Measurements from ENCODE around the gene STAM.
"Not testable (repeated sequence)": the region's sequence is repeated elsewhere in the genome, so short reads cannot be mapped to it uniquely, and the experiment has no call there.

STAM gene
- total RNA-seq = 188 reads per million, percentile 92 among the genes with 10 or more reads in this experiment

- DNase-seq = peak; percentile 90
Measured at GRCh38 chr10:17643755-17644484, at the start of gene STAM. TSS of gene STAM (plus strand) at chr10:17644151. CDS start at chr10:17644340, 189 bp downstream.

GRCh38 chr10:17597386-17597785 lies 46.6 kb upstream of the STAM start:
- no peak for DNase-seq

GRCh38 chr10:17599089-17599488 lies 44.9 kb upstream of the STAM start:
- DNase-seq = no peak

GRCh38 chr10:17605936-17606335 lies 38.0 kb upstream of the STAM start:
- DNase-seq = no peak

GRCh38 chr10:17606547-17607040 lies 37.4 kb upstream of the STAM start:
- no peak for DNase-seq

GRCh38 chr10:17607060-17607459 lies 36.9 kb upstream of the STAM start:
- DNase-seq = no peak

GRCh38 chr10:17607603-17608332 lies 36.2 kb upstream of the STAM start:
- peak; percentile 12 for DNase-seq

GRCh38 chr10:17609523-17610079 lies 34.4 kb upstream of the STAM start:
- no peak for DNase-seq

GRCh38 chr10:17616403-17617030 lies 27.4 kb upstream of the STAM start:
- peak; percentile 12 for DNase-seq

GRCh38 chr10:17617031-17617911 lies 26.7 kb upstream of the STAM start, which contains the start of gene HACD1:
TSS of gene HACD1 (minus strand) at chr10:17617374. CDS start at chr10:17617339, 35 bp downstream.
- peak; percentile 43 for DNase-seq

- no peak for DNase-seq
Measured at GRCh38 chr10:17622061-17622460, 21.9 kb upstream of the STAM start.

GRCh38 chr10:17624996-17625395 lies 19.0 kb upstream of the STAM start:
- no peak for DNase-seq

GRCh38 chr10:17626656-17627055 lies 17.3 kb upstream of the STAM start:
- no peak for DNase-seq

GRCh38 chr10:17632590-17632989 lies 11.4 kb upstream of the STAM start:
- DNase-seq = not testable (repeated sequence)

- DNase-seq = no peak
Measured at GRCh38 chr10:17633353-17633752, 10.6 kb upstream of the STAM start.

- no peak for DNase-seq
Measured at GRCh38 chr10:17637869-17638268, 6.1 kb upstream of the STAM start.

GRCh38 chr10:17640331-17640816 lies 3.6 kb upstream of the STAM start:
- no peak for DNase-seq

GRCh38 chr10:17643339-17643754 lies 604 bp upstream of the STAM start:
- DNase-seq = no peak

GRCh38 chr10:17644485-17644943 lies 563 bp downstream of the STAM start:
- no peak for DNase-seq

GRCh38 chr10:17645621-17646345 lies 1.8 kb downstream of the STAM start:
- DNase-seq = no peak

GRCh38 chr10:17647326-17647725 lies 3.4 kb downstream of the STAM start:
- DNase-seq = no peak

All from effector CD4-positive, alpha-beta T cell (primary cell).